Fibroblast of villous mesenchyme (primary cell): ENCODE data around the gene DDOST. TPM values are rescaled to one million over a fixed set of nuclear protein-coding genes. Genes with fewer than 3 reads are reported as not detected.

ENCODE experiments used
- DNase-seq: peaks from one replicate; pipeline ENCODE4 v3.0.0-alpha.2; 2010; ENCODE audit warnings: low read depth
- H3K4me3 ChIP-seq: 2 replicates; pipeline ENCODE4 v1.5.1; 2011; ENCODE audit warnings: low read depth, mild to moderate bottlenecking, low read length
- CTCF ChIP-seq: IDR thresholded peaks from 2 replicates; pipeline ENCODE4 v1.5.1; 2012; ENCODE audit warnings: low read depth, mild to moderate bottlenecking, low read length; ENCODE audit not compliant: insufficient read depth
- total RNA-seq: library from RNA; depleted of rRNA; stranded (reverse); fragments of >200 nt; gene quantifications from 2 replicates; pipeline ENCODE4 v1.2.3, GENCODE V29; 2012

DDOST gene
- total RNA-seq, 1 donor, result 203 TPM

- no peak for DNase-seq
- no peak overlapping the region for H3K4me3 ChIP-seq
Observed at GRCh38 chr1:20663365-20663764, 2.2 kb upstream of the DDOST start.

GRCh38 chr1:20662110-20662475 is 924 bp upstream of the DDOST start:
- DNase-seq, result no peak
- H3K4me3 ChIP-seq, result peak overlapping the region; percentile 97
- TF ChIP-seq CTCF, result no peak

More at GRCh38 chr1:20663365-20663764, 2.2 kb upstream of the DDOST start:
- TF ChIP-seq CTCF, result no peak

- peak overlapping the region; percentile 97 for H3K4me3 ChIP-seq
- no peak for DNase-seq
- no peak for TF ChIP-seq CTCF
Observed at GRCh38 chr1:20660847-20661206, 342 bp downstream of the DDOST start.

GRCh38 chr1:20660363-20660762 is 806 bp downstream of the DDOST start:
- no peak for DNase-seq
- no peak for TF ChIP-seq CTCF

GRCh38 chr1:20658166-20658915 is 2.8 kb downstream of the DDOST start:
- no peak for TF ChIP-seq CTCF
- DNase-seq, result no peak
- H3K4me3 ChIP-seq, result no peak overlapping the region

More at GRCh38 chr1:20660363-20660762, 806 bp downstream of the DDOST start:
- H3K4me3 ChIP-seq, result peak overlapping the region; percentile 97

GRCh38 chr1:20657024-20657423 is 4.1 kb downstream of the DDOST start:
- no peak for DNase-seq
- no peak for TF ChIP-seq CTCF
- H3K4me3 ChIP-seq, result no peak overlapping the region

- no peak for DNase-seq
- H3K4me3 ChIP-seq, result no peak overlapping the region
- no peak for TF ChIP-seq CTCF
Observed at GRCh38 chr1:20654104-20654690, 7.0 kb downstream of the DDOST start.
